Activated naive CD4-positive, alpha-beta T cell treated with anti-CD3 and anti-CD28 coated beads, Interleukin-2, amount 10 ng/mL, durations not matched to agents 7 days and 5 days (primary cell): ENCODE data around the gene WIZ.

Experiments used
- CTCF ChIA-PET: fragments of 350-600 bp; sonication (Branson Sonifier 250); formaldehyde crosslinking; loops from one replicate; lab custom pipeline; 2021; ENCODE audit warnings: antibody characterized with exemption; lab: Charles Lee
- DNase-seq: peaks from one replicate; pipeline ENCODE4 v3.0.0-alpha.2; 2020
- H3K27ac Mint-ChIP-seq: one replicate; pipeline ENCODE4 v1.8.0; 2021; ENCODE audit warnings: mild to moderate bottlenecking, moderate library complexity, mixed read lengths
- H3K27me3 Mint-ChIP-seq: one replicate; pipeline ENCODE4 v1.8.0; 2021; ENCODE audit warnings: mild to moderate bottlenecking, mixed read lengths
- H3K36me3 Mint-ChIP-seq: one replicate; pipeline ENCODE4 v1.8.0; 2021; ENCODE audit warnings: mixed read lengths
- H3K4me1 Mint-ChIP-seq: one replicate; pipeline ENCODE4 v1.8.0; 2021; ENCODE audit warnings: mixed read lengths
- H3K4me3 Mint-ChIP-seq: one replicate; pipeline ENCODE4 v1.8.0; 2021; ENCODE audit warnings: mild to moderate bottlenecking, moderate library complexity, mixed read lengths
- H3K9me3 Mint-ChIP-seq: one replicate; pipeline ENCODE4 v1.8.0; 2021; ENCODE audit warnings: mixed read lengths

WIZ gene

DNA sequence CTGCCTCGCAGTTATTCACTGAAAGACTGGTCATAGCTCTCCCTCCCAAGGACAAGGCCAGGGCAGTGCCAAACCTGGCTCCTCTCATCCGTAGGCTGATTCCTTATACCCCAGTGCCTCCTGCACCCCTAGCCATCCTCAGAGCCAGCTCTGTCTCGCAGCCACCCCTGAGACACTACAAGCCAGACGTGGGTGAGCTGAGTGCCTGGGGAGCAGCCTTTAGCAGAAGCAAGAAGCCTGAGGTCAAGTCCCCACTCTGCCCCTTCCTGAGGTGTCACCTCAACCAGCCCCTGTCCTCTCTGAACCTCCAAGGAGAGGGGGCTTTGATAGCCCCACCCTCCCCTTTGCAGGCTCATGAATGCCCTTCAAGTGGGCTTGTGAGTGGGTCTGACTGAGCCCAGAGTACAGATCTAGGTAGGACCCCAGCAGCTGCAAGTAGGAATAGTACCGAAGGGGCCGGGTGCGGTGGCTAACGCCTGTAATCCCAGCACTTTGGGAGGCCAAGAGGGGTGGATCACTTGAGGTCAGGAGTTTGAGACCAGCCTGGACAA, 16.2 kb downstream of the WIZ start:
- Mint-ChIP-seq H3K27me3 (no peaks in the 10 kb centered on the region), H3K4me1 (peaks cover 35% of the 10 kb centered on the region), H3K36me3 (peaks cover 3% of the 10 kb centered on the region), H3K27ac (peak overlapping the region; percentile 94), H3K4me3 (peak overlapping the region; percentile 86), H3K9me3 (no peaks in the 10 kb centered on the region)
- DNase-seq: no peak
- CTCF ChIA-PET: interaction anchor here (1.4 to 1.6 kb wide), 3 partner anchors 14 to 122 kb away, joined by 4 to 11 read pairs (median 7); partner anchors contain the start of gene AKAP8L

GRCh38 chr19:15432629-15433518, 16.9 kb downstream of the WIZ start:
- H3K36me3 Mint-ChIP-seq: peaks cover 3% of the 10 kb centered on the region
- no peaks in the 10 kb centered on the region for H3K27me3 Mint-ChIP-seq
- CTCF ChIA-PET: interaction anchor here (1.4 to 1.6 kb wide), 3 partner anchors 13 to 123 kb away, joined by 4 to 11 read pairs (median 7); partner anchors contain the start of gene AKAP8L
- H3K4me1 Mint-ChIP-seq: peaks cover 38% of the 10 kb centered on the region
- H3K4me3 Mint-ChIP-seq: peak overlapping the region; percentile 86
- H3K9me3 Mint-ChIP-seq: no peaks in the 10 kb centered on the region
- DNase-seq: peak; percentile 95
- peak overlapping the region; percentile 94 for H3K27ac Mint-ChIP-seq

DNA sequence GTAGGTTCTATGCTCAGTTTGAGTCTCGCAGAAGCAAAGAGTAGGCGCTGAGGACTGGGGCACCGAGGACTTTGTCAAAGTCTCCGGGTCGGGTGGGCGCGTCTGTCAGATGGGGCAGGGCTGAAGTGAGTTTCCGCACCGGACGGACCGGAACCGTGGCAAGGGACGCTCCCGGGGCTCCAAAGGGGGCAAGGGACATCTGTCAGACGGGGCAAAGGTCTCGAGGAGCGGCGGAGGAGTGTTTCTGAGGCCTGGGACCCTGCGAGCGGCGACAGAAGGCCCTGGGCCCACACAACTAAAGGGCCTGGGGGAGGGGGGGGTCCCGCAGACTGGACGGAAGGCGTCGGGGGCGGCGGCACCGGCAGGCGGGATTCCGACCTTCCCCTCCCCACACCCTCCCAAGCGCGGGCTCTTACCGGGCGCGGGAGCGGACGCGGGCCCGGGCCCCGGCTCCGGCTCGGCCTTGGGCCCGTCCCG, 17.7 kb downstream of the WIZ start:
- peak; percentile 56 for DNase-seq
- peak overlapping the region; percentile 89 for H3K27ac Mint-ChIP-seq
- H3K36me3 Mint-ChIP-seq: peaks cover 8% of the 10 kb centered on the region
- peaks cover 38% of the 10 kb centered on the region for H3K4me1 Mint-ChIP-seq
- H3K9me3 Mint-ChIP-seq: no peaks in the 10 kb centered on the region
- peak overlapping the region; percentile 95 for H3K4me3 Mint-ChIP-seq
- no peaks in the 10 kb centered on the region for H3K27me3 Mint-ChIP-seq
- CTCF ChIA-PET: interaction anchor here (1.4 to 3.1 kb wide), 5 partner anchors 12 to 124 kb away, joined by 4 to 19 read pairs (median 7); partner anchors contain the start of gene AKAP8L

DNA sequence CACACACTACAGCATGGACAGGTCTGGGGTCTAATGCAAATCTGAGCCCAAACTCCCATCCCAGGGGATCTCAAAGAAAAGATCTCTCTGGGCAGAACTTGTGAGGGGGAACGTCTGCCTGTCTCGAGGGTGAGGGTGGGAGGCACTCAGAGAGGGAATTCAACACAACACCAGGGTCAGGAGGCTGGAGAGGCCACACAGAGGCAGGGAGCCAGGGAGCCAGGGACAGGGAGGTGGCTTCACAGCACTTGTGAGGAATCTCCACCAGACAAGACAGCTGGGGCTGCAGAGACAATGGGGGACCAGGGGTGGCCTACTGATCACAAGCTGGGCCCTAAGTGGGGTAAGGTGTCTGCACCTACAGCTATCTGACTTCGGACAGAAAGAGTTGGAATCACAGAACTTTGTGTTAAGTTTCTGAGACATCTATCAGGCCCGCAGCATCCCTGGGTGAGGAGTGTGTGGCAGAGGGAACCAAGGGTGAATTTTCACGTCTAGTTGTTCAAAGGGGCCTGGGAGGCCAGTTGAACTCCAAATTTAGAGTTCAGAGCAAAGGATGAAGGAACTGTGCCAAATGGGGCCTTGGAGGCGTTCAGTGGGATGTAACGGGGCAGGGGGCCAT, 18.2 kb downstream of the WIZ start:
- no peak for DNase-seq
- Mint-ChIP-seq H3K27me3 (no peaks in the 10 kb centered on the region), H3K4me1 (peaks cover 38% of the 10 kb centered on the region), H3K27ac (peak overlapping the region; percentile 89), H3K36me3 (peaks cover 12% of the 10 kb centered on the region), H3K4me3 (peak overlapping the region; percentile 95), H3K9me3 (no peaks in the 10 kb centered on the region)
- CTCF ChIA-PET: interaction anchor here (1.9 to 3.1 kb wide), 2 partner anchors 11 to 124 kb away, joined by 7 to 19 read pairs; partner anchors contain the start of gene AKAP8L

- Mint-ChIP-seq H3K27ac (peak overlapping the region; percentile 8), H3K27me3 (no peaks in the 10 kb centered on the region), H3K4me3 (peak overlapping the region; percentile 95), H3K36me3 (peaks cover 19% of the 10 kb centered on the region), H3K9me3 (no peaks in the 10 kb centered on the region), H3K4me1 (peaks cover 34% of the 10 kb centered on the region)
- CTCF ChIA-PET: interaction anchor here (1.9 to 3.1 kb wide), 2 partner anchors 10 to 125 kb away, joined by 7 to 19 read pairs; partner anchors contain the start of gene AKAP8L
- no peak for DNase-seq
Measured at GRCh38 chr19:15430526-15431120, 19.1 kb downstream of the WIZ start.

- DNase-seq: no peak
- H3K4me1 Mint-ChIP-seq: peaks cover 34% of the 10 kb centered on the region
- CTCF ChIA-PET: interaction anchor here (1.9 to 3.1 kb wide), 2 partner anchors 10 to 126 kb away, joined by 7 to 19 read pairs; partner anchors contain the start of gene AKAP8L
- no peaks in the 10 kb centered on the region for H3K9me3 Mint-ChIP-seq
- H3K36me3 Mint-ChIP-seq: peaks cover 23% of the 10 kb centered on the region
- H3K27ac Mint-ChIP-seq: no peak overlapping the region
- H3K4me3 Mint-ChIP-seq: peak overlapping the region; percentile 95
- no peaks in the 10 kb centered on the region for H3K27me3 Mint-ChIP-seq
Measured at GRCh38 chr19:15429825-15430467, 19.8 kb downstream of the WIZ start.

DNA sequence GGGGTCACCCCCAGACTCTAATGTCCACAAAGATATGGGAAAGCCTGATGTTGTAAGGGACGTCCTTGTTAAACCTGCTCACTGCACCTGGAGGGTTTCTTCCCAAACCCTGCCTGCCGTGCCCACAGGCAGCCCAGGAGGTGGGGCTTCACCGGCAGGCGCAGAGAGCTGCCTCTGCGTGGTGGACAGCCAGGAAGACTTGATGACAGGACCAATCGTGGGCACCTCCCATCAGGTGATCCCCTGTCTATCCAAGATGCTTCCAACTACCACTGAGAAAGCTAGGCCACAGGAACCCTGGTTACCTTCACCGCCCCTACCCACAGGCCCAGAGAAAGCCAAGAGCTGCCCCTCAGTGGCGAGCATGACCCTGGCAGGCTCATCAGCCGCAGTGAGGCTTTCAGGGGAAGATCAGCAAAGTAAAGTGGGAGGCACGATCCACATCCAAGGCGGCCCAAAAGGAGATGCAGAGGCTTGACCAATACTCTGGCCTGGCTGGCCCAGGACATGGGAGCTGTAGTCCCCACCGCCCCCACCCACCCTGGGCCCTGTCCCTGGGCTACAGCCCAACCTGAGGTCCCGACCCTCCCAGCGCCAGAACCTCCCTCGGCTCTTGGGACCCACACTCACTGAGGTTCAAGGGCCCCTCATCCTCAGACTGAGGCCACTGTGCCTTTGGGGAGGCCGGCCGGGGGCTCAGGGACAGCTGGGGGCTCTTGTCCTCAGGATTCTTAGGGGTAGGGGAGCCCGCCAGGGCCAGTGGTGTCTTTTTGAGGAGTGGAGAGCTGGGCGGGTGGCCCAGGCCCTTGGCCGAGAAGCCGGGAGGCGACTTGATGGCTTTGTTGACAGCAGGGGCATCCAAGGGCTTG, 20.6 kb downstream of the WIZ start:
- no peak for DNase-seq
- H3K36me3 Mint-ChIP-seq: peaks cover 25% of the 10 kb centered on the region
- peak overlapping the region; percentile 37 for H3K27ac Mint-ChIP-seq
- no peak overlapping the region for H3K4me3 Mint-ChIP-seq
- H3K4me1 Mint-ChIP-seq: peaks cover 34% of the 10 kb centered on the region
- CTCF ChIA-PET: interaction anchor here (3.1 kb wide), 1 partner anchor 9 kb away, joined by 19 read pairs; the partner anchor contains the start of gene AKAP8L
- no peaks in the 10 kb centered on the region for H3K27me3 Mint-ChIP-seq
- no peaks in the 10 kb centered on the region for H3K9me3 Mint-ChIP-seq

DNA sequence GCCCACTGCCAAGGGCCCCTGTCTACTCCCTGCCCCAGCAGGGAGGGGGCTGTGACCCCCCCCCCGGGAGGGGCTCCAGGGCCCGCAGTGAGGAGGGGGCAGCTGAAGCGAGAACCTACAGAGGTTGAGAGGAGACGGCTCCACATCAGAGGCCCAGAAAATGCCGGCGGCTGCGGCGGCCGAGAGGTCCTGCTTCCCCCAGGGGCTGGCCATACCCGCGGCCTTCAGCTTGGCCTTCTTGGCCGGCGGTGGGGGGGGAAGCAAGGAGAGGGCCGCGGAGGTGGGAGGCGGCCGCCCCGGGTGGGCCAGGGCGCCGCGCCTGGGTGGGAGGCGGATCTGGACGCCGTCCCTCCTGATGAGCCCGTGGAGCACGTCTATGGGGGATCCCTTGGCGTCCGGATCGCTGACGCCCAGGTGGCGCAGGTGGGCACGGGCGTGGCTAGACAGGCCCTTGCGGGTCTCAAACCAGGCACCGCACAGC, 21.7 kb downstream of the WIZ start:
- Mint-ChIP-seq H3K27ac (no peak overlapping the region), H3K4me3 (no peak overlapping the region), H3K4me1 (peaks cover 27% of the 10 kb centered on the region), H3K27me3 (no peaks in the 10 kb centered on the region), H3K9me3 (peaks cover 3% of the 10 kb centered on the region), H3K36me3 (peaks cover 36% of the 10 kb centered on the region)
- CTCF ChIA-PET: no interaction called here
- no peak for DNase-seq

DNA sequence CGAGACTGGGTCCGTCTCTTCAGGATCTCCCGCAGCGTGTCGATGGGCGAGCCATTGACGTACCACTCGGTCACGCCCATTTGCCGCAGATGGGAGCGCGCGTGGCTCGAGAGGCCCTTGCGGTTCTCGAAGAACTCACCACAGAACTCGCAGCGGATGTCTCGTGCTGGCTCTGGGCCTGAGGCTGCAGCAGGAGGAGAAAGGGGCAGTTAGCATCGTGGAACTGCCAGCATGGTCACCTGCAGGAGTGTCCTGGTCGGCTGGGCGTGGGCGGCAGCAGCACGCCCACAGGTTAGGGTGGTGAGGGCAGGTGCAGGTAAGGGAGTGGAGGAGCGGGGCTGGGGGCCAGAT, 22.4 kb downstream of the WIZ start:
- CTCF ChIA-PET: no interaction called here
- Mint-ChIP-seq H3K36me3 (peaks cover 43% of the 10 kb centered on the region), H3K4me1 (peaks cover 24% of the 10 kb centered on the region), H3K27me3 (no peaks in the 10 kb centered on the region), H3K9me3 (peaks cover 3% of the 10 kb centered on the region), H3K27ac (no peak overlapping the region), H3K4me3 (no peak overlapping the region)
- no peak for DNase-seq

- H3K9me3 Mint-ChIP-seq: peaks cover 3% of the 10 kb centered on the region
- no peak overlapping the region for H3K27ac Mint-ChIP-seq
- CTCF ChIA-PET: no interaction called here
- H3K4me1 Mint-ChIP-seq: peaks cover 20% of the 10 kb centered on the region
- H3K4me3 Mint-ChIP-seq: no peak overlapping the region
- no peaks in the 10 kb centered on the region for H3K27me3 Mint-ChIP-seq
- peaks cover 46% of the 10 kb centered on the region for H3K36me3 Mint-ChIP-seq
- DNase-seq: no peak
Measured at GRCh38 chr19:15426485-15427349, 23.0 kb downstream of the WIZ start.

DNA sequence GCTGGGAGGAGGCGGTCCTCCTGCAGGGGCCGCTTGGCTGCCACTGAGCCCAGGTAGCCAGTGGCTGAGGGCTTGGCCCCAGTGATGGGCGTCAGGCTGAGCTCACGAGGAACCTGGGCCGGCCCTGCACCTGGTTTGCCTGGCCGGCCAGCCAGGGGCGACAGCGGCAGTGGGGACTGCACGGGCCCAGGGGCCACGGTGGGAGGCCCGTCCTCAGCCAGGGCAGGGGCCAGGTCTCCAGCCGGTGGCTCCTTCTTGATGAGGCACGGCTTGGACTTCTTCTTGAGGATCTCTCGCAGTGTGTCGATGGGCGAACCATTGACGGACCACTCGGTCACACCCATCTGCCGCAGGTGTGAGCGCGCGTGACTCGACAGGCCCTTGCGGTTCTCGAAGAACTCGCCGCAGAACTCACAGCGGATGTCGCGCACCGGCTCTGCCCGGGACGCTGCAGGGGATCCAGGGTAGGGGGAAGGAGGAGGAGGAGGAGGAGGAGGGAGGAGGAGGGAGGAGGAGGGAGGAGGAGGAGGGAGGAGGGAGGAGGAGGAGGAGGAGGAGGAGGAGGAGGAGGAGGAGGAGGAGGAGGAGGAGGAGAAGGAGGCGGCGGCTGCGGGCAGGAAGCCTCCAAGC, 24.3 kb downstream of the WIZ start:
- peaks cover 44% of the 10 kb centered on the region for H3K36me3 Mint-ChIP-seq
- no peak overlapping the region for H3K27ac Mint-ChIP-seq
- CTCF ChIA-PET: interaction anchor here (0.9 kb wide), 1 partner anchor 38 kb away, joined by 3 read pairs; no protein-coding TSS in a partner anchor
- no peak for DNase-seq
- H3K9me3 Mint-ChIP-seq: peaks cover 3% of the 10 kb centered on the region
- peaks cover 8% of the 10 kb centered on the region for H3K4me1 Mint-ChIP-seq
- H3K4me3 Mint-ChIP-seq: no peak overlapping the region
- H3K27me3 Mint-ChIP-seq: no peaks in the 10 kb centered on the region
